ENCODE data around the gene NOBOX. TPM values are rescaled to one million over a fixed set of nuclear protein-coding genes. Genes with fewer than 3 reads are reported as not detected.

The NOBOX gene
- total and polyA plus RNA-seq, 12 donors = not detected

GRCh38 chr7:144388950-144389349, 14.5 kb downstream of the NOBOX start:
- no peaks in the 10 kb centered on the region for H3K36me3 ChIP-seq (replicated peaks in 1 of 2)
- H3K4me3 ChIP-seq = no peak overlapping the region
- H3K9me3 ChIP-seq (replicated peaks in 1 of 3) = no peaks in the 10 kb centered on the region
- 87 to 96% (median 93%) methylated on average over 5 of the region's 5 CpGs for WGBS, 4 donors
- peak in 1 of 7 donors; percentile 18 for DNase-seq
- intact Hi-C loops (cut with DNase I) = no loop called here
- H3K4me1 ChIP-seq (replicated peaks in 1 of 2) = no peaks in the 10 kb centered on the region
- no peak overlapping the region for H3K27ac ChIP-seq
- no peaks in the 10 kb centered on the region for H3K27me3 ChIP-seq
- TF ChIP-seq CTCF (IDR thresholded peaks at IDR 0.05) (no peak), POLR2A (IDR thresholded peaks at IDR 0.05) (no peak)

GRCh38 chr7:144386741-144387140, 16.8 kb downstream of the NOBOX start:
- H3K27ac ChIP-seq = no peak overlapping the region
- intact Hi-C loops (cut with DNase I) = no loop called here
- no peaks in the 10 kb centered on the region for H3K27me3 ChIP-seq
- H3K4me1 ChIP-seq (replicated peaks in 1 of 2) = no peaks in the 10 kb centered on the region
- no peak for TF ChIP-seq POLR2A (IDR thresholded peaks at IDR 0.05)
- TF ChIP-seq CTCF (IDR thresholded peaks at IDR 0.05) = no peak
- no peak overlapping the region for H3K4me3 ChIP-seq
- DNase-seq = peak in 1 of 7 donors; percentile 4
- H3K9me3 ChIP-seq (replicated peaks in 1 of 3) = no peaks in the 10 kb centered on the region
- H3K36me3 ChIP-seq (replicated peaks in 1 of 2) = no peaks in the 10 kb centered on the region

GRCh38 chr7:144384555-144385245, 18.8 kb downstream of the NOBOX start:
- Histone ChIP-seq H3K27me3 (no peaks in the 10 kb centered on the region), H3K9me3 (replicated peaks in 1 of 3) (no peaks in the 10 kb centered on the region), H3K36me3 (replicated peaks in 1 of 2) (no peaks in the 10 kb centered on the region), H3K27ac (no peak overlapping the region), H3K4me1 (replicated peaks in 1 of 2) (no peaks in the 10 kb centered on the region), H3K4me3 (no peak overlapping the region)
- peak in 2 of 7 donors; percentile 5 to 24 for DNase-seq
- WGBS, 4 donors = 72 to 75% (median 72%) methylated on average over 12 of the region's 12 CpGs
- intact Hi-C loops (cut with DNase I) = no loop called here
- TF ChIP-seq POLR2A (IDR thresholded peaks at IDR 0.05) = no peak
- TF ChIP-seq CTCF (IDR thresholded peaks at IDR 0.05) = no peak

GRCh38 chr7:144384071-144384470, 19.4 kb downstream of the NOBOX start:
- no peaks in the 10 kb centered on the region for H3K4me1 ChIP-seq (replicated peaks in 1 of 2)
- intact Hi-C loops (cut with DNase I) = no loop called here
- no peaks in the 10 kb centered on the region for H3K9me3 ChIP-seq (replicated peaks in 1 of 3)
- no peaks in the 10 kb centered on the region for H3K36me3 ChIP-seq (replicated peaks in 1 of 2)
- 74 to 88% (median 81%) methylated on average over 4 of the region's 4 CpGs for WGBS, 4 donors
- TF ChIP-seq CTCF (IDR thresholded peaks at IDR 0.05) (no peak), POLR2A (IDR thresholded peaks at IDR 0.05) (no peak)
- no peak overlapping the region for H3K4me3 ChIP-seq
- DNase-seq = peak in 1 of 7 donors; percentile 15
- no peak overlapping the region for H3K27ac ChIP-seq
- H3K27me3 ChIP-seq = no peaks in the 10 kb centered on the region

Data from adrenal gland (tissue), 12 donors.